ENCODE data around the gene TPM2.

TPM2 gene

GRCh38 chr9:35635730-35636129 lies 54.0 kb downstream of the TPM2 start:
- DNase-seq (ENCODE audit: low read depth in 2 of 2, low spot score in 1 of 2), result no peak

All from stimulated activated CD8-positive, alpha-beta memory T cell treated with anti-CD3 and anti-CD28 coated beads, Interleukin-4, amount 100 ng/mL, for 4 hours (primary cell).